Activated T-helper 2 cell treated with anti-CD3 and anti-CD28 coated beads, Interferon-gamma antibody, Interleukin-2, Interleukin-4, amounts not matched to agents 10 μg/mL and 5 μg/mL and 100 μg/mL, durations not matched to agents 14 hours and 24 hours and 36 hours (primary cell): ENCODE measurements around the gene ZNF778. TPM values are rescaled to one million over a fixed set of nuclear protein-coding genes. Genes with fewer than 3 reads are reported as not detected.
"Not testable (repeated sequence)": the region's sequence is repeated elsewhere in the genome, so short reads cannot be mapped to it uniquely, and the experiment has no call there.

Experiments
- DNase-seq: peaks from one replicate; pipeline ENCODE4 v3.0.0; 2021; ENCODE audit warnings: low spot score
- H3K27ac Mint-ChIP-seq: one replicate; pipeline ENCODE4 v1.8.0; 2021; ENCODE audit warnings: mixed read lengths
- H3K27me3 Mint-ChIP-seq: one replicate; pipeline ENCODE4 v1.8.0; 2021; ENCODE audit warnings: low read depth, mixed read lengths
- H3K36me3 Mint-ChIP-seq: one replicate; pipeline ENCODE4 v1.8.0; 2021; ENCODE audit warnings: low read depth, mixed read lengths
- H3K4me1 Mint-ChIP-seq: one replicate; pipeline ENCODE4 v1.8.0; 2021; ENCODE audit warnings: low read depth, mixed read lengths
- H3K4me3 Mint-ChIP-seq: one replicate; pipeline ENCODE4 v1.8.0; 2021; ENCODE audit warnings: low read depth, mild to moderate bottlenecking, moderate library complexity, mixed read lengths
- H3K9me3 Mint-ChIP-seq: one replicate; pipeline ENCODE4 v1.8.0; 2021; ENCODE audit warnings: mixed read lengths
- intact Hi-C: fragments of 100-400 bp; cut with micrococcal nuclease; formaldehyde crosslinking; loops from one replicate; pipeline ENCODE4 v1.15.1; 2023
- total RNA-seq: library from RNA; stranded (reverse); gene quantifications from 2 replicates; pipeline ENCODE4 v1.2.3, GENCODE V29; 2022

ZNF778 gene
- total RNA-seq, 1 donor from 2014 or later, result 7.7 TPM

GRCh38 chr16:89186593-89187031, 30.9 kb upstream of the ZNF778 start:
- H3K9me3 Mint-ChIP-seq, H3K36me3 Mint-ChIP-seq, H3K27ac Mint-ChIP-seq, intact Hi-C loops, H3K27me3 Mint-ChIP-seq, H3K4me1 Mint-ChIP-seq, DNase-seq, H3K4me3 Mint-ChIP-seq: not testable (repeated sequence)

DNA sequence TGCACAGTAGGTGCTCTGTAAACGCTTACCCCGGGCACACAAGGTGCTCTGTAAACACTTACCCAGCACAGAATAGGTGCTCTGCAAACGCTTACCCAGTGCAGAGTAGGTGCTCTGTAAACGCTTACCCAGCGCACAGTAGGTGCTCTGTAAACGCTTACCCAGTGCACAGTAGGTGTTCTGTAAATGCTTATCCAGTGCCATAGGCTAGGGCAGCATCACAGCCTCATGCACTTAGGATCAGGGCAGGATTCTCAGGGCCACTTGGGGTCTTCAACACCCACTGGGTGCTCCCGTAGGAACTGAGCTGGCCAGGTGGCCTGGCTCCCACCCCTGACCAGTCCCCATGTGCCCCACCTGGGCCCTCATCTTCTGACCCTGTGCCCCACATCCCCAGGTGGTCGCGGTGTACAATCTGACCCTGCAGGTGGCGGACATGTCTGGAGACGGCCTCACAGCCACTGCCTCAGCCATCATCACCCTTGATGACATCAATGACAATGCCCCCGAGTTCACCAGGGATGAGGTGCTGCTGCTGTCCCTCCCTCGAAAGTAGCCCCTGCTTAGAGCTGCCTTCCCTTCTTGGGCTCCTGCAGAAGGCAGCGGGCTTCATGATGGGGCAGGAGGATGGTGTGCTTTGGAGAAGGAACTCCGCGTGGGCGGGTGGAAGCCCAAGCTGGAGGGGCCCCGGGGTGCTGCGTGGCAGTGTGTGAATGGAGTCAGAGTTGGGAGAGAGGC, 30.3 kb upstream of the ZNF778 start:
- no peak for DNase-seq
- Mint-ChIP-seq H3K9me3 (no peaks in the 10 kb centered on the region), H3K4me1 (no peaks in the 10 kb centered on the region), H3K4me3 (no peak overlapping the region), H3K27ac (no peak overlapping the region), H3K27me3 (no peaks in the 10 kb centered on the region), H3K36me3 (no peaks in the 10 kb centered on the region)
- intact Hi-C loops, result no loop called here

GRCh38 chr16:89187770-89188392, 29.6 kb upstream of the ZNF778 start:
- no peaks in the 10 kb centered on the region for H3K36me3 Mint-ChIP-seq
- DNase-seq, result no peak
- no peaks in the 10 kb centered on the region for H3K9me3 Mint-ChIP-seq
- intact Hi-C loops, result no loop called here
- H3K4me3 Mint-ChIP-seq, result no peak overlapping the region
- no peaks in the 10 kb centered on the region for H3K27me3 Mint-ChIP-seq
- no peak overlapping the region for H3K27ac Mint-ChIP-seq
- H3K4me1 Mint-ChIP-seq, result no peaks in the 10 kb centered on the region

GRCh38 chr16:89188471-89189357, 28.8 kb upstream of the ZNF778 start:
- H3K27me3 Mint-ChIP-seq, H3K9me3 Mint-ChIP-seq, H3K27ac Mint-ChIP-seq, intact Hi-C loops, H3K4me1 Mint-ChIP-seq, H3K4me3 Mint-ChIP-seq, H3K36me3 Mint-ChIP-seq, DNase-seq: not testable (repeated sequence)

- no peaks in the 10 kb centered on the region for H3K27me3 Mint-ChIP-seq
- no peak overlapping the region for H3K27ac Mint-ChIP-seq
- no peaks in the 10 kb centered on the region for H3K4me1 Mint-ChIP-seq
- DNase-seq, result no peak
- intact Hi-C loops, result no loop called here
- no peak overlapping the region for H3K4me3 Mint-ChIP-seq
- H3K36me3 Mint-ChIP-seq, result no peaks in the 10 kb centered on the region
- H3K9me3 Mint-ChIP-seq, result no peaks in the 10 kb centered on the region
Measured at GRCh38 chr16:89189358-89190025, 28.0 kb upstream of the ZNF778 start.

DNA sequence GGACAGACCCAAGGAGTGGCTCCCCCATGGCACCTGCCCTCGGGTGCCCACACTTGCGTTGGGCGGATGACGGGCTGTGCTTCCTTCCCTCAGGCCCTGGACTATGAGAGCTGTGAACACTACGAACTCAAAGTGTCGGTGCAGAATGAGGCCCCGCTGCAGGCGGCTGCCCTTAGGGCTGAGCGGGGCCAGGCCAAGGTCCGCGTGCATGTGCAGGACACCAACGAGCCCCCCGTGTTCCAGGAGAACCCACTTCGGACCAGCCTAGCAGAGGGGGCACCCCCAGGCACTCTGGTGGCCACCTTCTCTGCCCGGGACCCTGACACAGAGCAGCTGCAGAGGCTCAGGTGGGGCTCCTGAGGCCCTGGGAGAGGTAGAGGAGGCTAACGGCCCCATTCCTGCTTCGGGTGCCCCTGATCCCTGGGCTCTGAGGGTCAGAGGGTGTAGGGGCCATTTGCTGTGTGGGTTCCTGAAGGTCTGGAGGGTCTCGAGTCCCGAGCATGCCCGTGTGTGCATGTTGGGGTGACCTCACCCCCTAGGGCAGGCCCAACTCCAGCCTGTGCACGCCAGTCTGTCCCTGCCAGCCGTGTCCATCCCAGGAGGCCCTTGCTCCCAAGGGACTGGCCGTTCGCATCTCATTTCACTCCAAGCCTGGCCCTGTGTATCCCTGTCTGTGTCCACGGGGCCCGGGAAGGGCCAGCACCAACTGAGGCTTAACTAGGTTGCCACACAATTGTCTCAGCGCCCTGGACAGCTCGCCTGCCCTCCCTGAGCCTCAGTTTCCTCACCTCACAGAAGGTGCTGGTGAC, 27.1 kb upstream of the ZNF778 start:
- no peak for DNase-seq
- Mint-ChIP-seq H3K4me3 (no peak overlapping the region), H3K36me3 (no peaks in the 10 kb centered on the region), H3K4me1 (no peaks in the 10 kb centered on the region), H3K27ac (no peak overlapping the region), H3K9me3 (no peaks in the 10 kb centered on the region), H3K27me3 (no peaks in the 10 kb centered on the region)
- intact Hi-C loops, result no loop called here

DNA sequence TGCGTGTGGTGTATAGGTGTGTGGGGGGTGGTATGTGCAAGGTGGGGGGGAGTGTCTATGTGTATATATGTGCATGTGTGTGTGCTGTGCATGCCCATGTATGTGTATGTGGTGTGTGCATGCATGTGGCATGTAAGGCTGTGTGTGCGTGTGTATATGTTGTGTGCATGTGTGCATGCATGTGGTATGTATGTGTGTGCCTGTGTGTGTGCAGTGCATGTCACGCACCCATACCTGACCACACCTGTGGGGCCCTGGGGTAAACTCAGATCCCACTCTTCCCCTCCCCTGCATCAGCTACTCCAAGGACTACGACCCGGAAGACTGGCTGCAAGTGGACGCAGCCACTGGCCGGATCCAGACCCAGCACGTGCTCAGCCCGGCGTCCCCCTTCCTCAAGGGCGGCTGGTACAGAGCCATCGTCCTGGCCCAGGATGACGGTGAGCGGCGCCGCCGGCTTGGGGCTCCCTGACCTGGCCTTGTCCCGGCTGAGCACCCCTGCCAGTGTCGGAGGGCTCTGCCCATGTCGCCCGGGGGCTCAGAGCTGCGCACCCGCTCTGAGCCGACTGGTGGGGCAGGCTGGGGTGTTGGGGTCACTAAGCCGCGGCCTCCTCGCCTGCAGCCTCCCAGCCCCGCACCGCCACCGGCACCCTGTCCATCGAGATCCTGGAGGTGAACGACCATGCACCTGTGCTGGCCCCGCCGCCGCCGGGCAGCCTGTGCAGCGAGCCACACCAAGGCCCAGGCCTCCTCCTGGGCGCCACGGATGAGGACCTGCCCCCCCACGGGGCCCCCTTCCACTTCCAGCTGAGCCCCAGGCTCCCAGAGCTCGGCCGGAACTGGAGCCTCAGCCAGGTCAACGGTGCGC, 26.2 kb upstream of the ZNF778 start:
- intact Hi-C loops, result no loop called here
- no peak overlapping the region for H3K4me3 Mint-ChIP-seq

DNA sequence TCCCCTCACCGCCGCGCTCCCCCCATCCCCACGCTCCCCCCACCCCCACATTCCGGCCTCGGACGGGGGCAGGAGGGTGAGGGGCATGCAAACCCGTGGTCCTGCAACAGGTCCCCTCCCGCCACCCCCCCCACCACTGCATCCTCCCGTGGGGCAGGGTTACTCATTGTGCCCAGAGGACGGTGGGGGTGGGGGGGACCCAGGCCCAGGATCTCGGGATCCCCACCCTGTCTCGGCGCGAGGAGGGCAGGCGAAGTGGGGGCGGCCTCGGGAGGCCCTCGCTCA, 25.7 kb upstream of the ZNF778 start:
- Mint-ChIP-seq H3K27ac (no peak overlapping the region), H3K9me3 (no peaks in the 10 kb centered on the region), H3K4me1 (no peaks in the 10 kb centered on the region), H3K36me3 (no peaks in the 10 kb centered on the region), H3K27me3 (no peaks in the 10 kb centered on the region), H3K4me3 (no peak overlapping the region)
- intact Hi-C loops, result loop anchor here (1.0 kb wide), 1 partner anchor 21 kb away; the partner anchor contains the start of gene CDH15
- DNase-seq, result no peak

More for the DNA sequence above, 26.2 kb upstream of the ZNF778 start:
- Mint-ChIP-seq H3K27me3 (no peaks in the 10 kb centered on the region), H3K4me1 (no peaks in the 10 kb centered on the region), H3K36me3 (no peaks in the 10 kb centered on the region), H3K9me3 (no peaks in the 10 kb centered on the region), H3K27ac (no peak overlapping the region)
- no peak for DNase-seq

GRCh38 chr16:89192186-89192955, 25.1 kb upstream of the ZNF778 start:
- not testable (repeated sequence) for H3K4me1 Mint-ChIP-seq, H3K27ac Mint-ChIP-seq, H3K9me3 Mint-ChIP-seq, H3K36me3 Mint-ChIP-seq, H3K27me3 Mint-ChIP-seq, H3K4me3 Mint-ChIP-seq
- peak; percentile 68 for DNase-seq
- intact Hi-C loops, result loop anchor here (1.0 kb wide), 1 partner anchor 21 kb away; the partner anchor contains the start of gene CDH15

- Mint-ChIP-seq H3K27me3 (no peaks in the 10 kb centered on the region), H3K4me3 (no peak overlapping the region), H3K36me3 (no peaks in the 10 kb centered on the region), H3K4me1 (no peaks in the 10 kb centered on the region), H3K9me3 (no peaks in the 10 kb centered on the region), H3K27ac (no peak overlapping the region)
- DNase-seq, result peak; percentile 55
- intact Hi-C loops, result loop anchor here (1.0 kb wide), 2 partner anchors 8 to 22 kb away; partner anchors contain the start of gene CDH15
Measured at GRCh38 chr16:89192956-89193575, 24.4 kb upstream of the ZNF778 start.
